Activated gamma-delta T cell treated with Interleukin-2 at 50 U/mL for 16 hours (primary cell): ENCODE data around the gene TUFT1.

Source experiments
- DNase-seq: peaks from one replicate; pipeline ENCODE4 v3.0.0-alpha.2; 2020

TUFT1 gene

DNA sequence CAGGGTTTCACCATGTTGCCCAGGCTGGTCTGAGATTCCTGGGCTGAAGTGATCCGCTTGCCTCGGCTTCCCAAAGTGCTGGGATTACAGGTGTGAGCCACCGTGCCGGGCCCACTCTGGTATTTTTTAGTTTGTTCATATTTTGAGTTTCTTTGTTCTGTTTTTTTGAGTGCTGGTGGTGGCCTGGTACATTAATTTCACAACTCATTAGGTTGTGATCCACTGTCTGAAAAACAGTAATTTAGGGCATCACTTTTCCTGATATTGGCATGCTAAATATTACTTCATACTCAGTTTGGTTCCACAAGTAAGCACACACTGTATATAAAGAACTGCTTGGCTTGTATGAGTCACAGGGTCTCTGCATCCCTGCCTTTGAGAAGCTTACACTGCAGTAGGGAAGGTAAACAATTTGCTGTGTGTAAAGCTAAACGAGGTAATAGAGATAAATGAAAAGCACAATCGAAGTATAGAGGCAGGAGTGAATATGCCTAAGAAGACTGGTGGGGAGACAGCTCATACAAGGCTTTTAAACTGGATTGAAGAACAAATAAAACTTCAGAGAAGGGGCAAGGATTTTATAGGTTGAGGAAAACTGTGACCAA is 79.5 kb downstream of the TUFT1 start:
- DNase-seq: no peak

DNA sequence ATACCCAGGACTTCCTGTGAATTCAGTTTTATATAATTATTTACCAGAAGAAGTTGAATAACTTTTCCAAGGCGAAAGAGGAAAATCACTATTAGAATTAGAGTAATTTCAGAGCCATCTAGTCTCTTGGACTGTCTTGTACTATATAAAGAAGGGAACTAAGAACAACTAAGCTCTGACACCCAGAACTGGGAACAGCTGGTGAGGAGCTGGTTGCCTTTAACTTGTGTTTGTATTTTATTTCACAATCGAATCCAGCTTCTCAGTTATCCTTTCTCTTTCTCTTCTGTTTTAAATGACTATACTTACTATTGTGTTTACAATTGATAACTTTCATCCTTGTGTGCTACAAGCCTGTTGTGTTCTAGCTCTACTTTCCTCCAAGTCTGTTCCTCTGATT is 80.2 kb downstream of the TUFT1 start:
- no peak for DNase-seq

DNA sequence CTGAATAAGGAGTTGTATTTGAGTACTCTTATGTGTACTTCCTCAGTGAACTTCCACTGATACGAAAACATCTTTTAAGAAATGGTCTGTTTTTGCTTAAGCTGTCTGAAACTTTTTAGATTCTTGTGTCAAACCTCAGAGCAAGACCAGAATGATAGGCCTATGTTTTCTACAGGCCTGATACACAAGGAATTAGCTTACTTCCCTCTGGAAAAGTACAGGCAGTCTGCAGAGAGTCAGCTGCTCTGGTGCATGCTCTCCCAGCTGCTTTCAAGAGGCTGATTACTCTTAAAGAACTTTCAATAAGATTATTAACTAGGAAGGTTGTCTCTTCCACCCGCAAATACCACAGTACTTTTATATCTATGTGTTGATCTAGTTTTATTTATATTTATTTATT is 81.2 kb downstream of the TUFT1 start:
- DNase-seq: no peak

DNA sequence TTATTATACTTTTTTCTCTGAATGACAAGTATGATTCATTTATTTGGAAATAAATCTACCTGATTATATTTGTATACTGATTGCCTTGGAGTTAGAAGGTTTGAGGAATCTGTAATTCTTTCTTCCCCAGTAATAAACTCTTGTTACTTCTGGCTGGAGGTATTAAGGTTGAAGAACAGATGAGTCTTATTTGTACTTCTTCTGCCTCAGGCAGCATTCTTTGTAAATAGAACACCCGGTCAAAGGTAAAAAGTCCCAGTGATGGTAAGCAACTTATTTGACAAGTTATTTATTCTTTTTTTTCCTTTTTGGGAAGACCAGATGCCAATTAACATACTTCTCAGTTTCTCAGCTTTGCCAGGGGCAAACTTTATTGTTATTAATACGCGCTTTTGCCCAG is 84.7 kb downstream of the TUFT1 start:
- DNase-seq: no peak

DNA sequence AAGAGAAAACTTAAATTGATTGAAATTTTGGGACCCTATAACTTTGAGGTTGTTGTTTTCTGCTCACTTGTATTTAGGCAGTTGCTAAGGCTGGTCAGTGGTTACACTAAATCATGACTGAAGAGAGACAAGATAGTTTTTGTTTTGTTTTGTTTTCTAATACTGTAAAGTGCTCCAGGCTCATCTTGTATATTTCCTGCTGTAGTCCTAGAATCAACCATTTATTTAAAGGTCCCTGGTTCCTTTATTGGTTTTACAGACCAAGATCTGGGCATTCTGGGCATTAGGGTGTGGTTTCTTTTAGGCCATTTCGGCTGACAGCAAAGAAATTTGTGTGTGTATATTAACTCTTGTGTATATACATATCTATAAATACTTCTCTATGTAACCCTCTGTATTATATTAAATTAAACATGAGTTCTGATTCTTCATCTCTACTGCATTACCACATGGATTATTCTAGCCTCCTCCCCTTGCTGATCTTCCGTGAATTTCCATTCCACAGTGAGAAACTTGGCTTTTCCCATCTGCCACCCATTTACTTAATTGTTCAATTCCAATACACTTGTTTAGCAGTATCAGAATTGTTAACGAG is 86.7 kb downstream of the TUFT1 start:
- no peak for DNase-seq

DNA sequence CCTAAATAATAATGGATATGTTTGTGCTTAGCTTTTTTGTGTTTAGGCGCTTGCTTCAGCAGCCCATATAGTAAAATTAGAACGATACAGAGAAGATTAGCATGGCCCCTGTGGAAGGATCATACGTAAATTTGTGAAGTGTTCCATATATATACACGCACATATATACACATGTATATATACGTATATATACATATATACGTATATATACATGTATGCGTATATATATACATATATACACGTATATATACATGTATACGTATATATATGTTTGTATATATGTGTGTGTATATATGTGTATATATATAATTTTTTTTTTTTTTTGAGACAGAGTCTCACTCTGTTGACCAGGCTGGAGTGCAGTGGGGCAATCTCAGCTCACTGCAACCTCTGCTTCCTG is 89.2 kb downstream of the TUFT1 start:
- no peak for DNase-seq
